HPDE6-E6E7 (cell line): ENCODE data around the gene ESD.
"Not testable (repeated sequence)": the region's sequence is repeated elsewhere in the genome, so short reads cannot be mapped to it uniquely, and the experiment has no call there.

ENCODE experiments used
- DNase-seq: peaks from one replicate; pipeline ENCODE4 v3.0.0; 2011; ENCODE audit warnings: missing footprints; ENCODE audit errors: extremely low spot score

The ESD gene

DNA sequence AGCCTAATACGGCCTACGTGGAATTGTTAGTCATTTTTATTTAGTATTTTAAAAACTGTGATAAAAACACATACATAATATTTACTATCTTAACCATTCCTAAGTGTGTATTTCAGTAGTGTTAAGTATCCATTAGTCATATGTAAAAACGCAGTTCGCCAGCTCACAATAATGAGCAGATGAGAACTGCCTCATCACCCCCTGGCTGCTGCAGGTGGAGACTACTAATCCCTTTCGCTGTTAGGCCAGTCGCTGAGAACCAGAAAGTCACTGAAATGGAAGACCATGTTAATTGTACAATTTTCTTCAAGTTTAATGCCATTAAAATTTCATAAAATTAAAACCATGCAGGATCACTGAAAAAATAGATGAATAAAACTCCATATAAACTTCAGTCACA is 1.6 kb downstream of the ESD start:
- no peak for DNase-seq

DNA sequence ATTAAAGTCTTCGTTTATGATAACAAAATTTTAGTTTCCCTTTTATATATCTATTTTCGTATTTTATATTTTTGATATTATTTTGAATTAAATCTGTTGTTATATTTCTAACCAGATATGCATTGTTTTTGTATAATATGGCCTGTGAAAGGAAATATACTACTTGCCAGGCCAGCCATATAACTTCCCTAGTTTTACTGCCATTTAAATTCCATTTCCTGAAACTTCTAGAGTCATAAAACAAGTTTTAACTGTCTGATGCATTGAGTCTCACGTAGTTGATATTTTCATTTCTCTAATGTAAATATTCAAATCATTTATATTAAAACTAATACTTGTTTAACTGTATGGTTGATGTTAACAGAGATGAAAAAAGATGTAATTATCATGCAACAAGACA is 13.5 kb downstream of the ESD start:
- DNase-seq: no peak

- DNase-seq: no peak
Measured at GRCh38 chr13:46782691-46783090, 14.3 kb downstream of the ESD start.

DNA sequence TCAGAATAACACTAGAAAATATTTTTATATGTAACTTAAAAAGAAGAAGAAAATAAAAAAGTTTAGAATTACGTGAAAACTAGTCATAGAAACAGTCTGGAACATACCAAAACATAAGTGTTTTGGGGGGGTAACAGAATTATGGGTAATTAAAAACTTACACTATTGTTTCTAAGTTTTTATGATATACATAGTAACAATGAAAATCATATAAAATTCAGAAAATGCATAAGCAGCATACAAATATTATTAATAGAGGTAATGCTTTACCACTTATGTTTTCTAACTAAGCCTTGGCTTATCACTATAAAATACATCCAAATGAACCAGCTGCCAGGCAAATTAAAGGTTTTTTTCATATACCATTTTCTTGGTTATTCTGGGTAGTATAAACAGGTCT is 14.9 kb downstream of the ESD start:
- DNase-seq: no peak

GRCh38 chr13:46778890-46779289 is 18.1 kb downstream of the ESD start:
- DNase-seq: no peak

- no peak for DNase-seq
Measured at GRCh38 chr13:46778095-46778494, 18.9 kb downstream of the ESD start.

- no peak for DNase-seq
Measured at GRCh38 chr13:46775385-46776107, 21.4 kb downstream of the ESD start.

DNA sequence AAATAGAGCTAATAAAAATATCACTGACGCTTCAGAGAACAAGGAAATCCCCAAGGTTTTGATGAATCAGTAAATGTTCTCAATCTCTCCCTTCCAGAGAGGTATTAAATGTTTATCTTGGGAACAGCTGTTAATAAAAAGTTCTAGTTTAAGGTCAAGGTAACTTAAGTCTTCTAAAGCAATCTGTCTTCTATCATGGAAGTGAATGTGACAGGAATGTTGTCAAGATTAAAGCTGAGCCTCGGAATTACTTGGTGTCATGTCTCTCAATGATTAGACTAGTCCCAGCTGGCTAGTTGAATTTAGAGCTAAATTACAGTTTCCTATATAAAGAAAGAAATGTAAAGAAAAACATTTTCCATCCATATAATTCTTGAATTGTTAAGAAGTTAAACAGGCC is 23.4 kb downstream of the ESD start:
- DNase-seq: no peak

- DNase-seq: no peak
Measured at GRCh38 chr13:46771693-46772092, 25.3 kb downstream of the ESD start.

- not testable (repeated sequence) for DNase-seq
Measured at GRCh38 chr13:46769925-46770324, 27.0 kb downstream of the ESD start.

- no peak for DNase-seq
Measured at GRCh38 chr13:46761866-46762265, 35.1 kb downstream of the ESD start.

GRCh38 chr13:46761174-46761573 is 35.8 kb downstream of the ESD start:
- no peak for DNase-seq

DNA sequence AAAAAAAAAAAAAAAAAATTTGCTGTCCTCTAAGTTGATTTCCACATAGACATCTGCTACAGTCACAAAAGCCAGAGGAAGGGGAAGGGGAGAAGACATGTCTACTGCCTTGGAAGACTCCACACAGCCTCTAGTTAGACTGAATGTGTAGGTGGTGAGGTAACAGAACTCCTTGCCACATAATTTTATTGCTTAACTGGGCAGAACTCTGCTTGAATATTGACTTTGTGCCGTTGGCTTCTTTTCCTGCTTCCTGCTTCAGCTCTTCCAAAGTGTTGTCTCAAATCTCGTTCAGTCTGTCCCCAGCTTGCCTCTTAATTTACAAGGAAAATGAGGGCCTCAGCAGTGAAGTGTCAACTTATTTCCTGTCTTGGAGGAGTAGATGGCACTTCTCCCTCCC is 37.1 kb downstream of the ESD start:
- DNase-seq: no peak

DNA sequence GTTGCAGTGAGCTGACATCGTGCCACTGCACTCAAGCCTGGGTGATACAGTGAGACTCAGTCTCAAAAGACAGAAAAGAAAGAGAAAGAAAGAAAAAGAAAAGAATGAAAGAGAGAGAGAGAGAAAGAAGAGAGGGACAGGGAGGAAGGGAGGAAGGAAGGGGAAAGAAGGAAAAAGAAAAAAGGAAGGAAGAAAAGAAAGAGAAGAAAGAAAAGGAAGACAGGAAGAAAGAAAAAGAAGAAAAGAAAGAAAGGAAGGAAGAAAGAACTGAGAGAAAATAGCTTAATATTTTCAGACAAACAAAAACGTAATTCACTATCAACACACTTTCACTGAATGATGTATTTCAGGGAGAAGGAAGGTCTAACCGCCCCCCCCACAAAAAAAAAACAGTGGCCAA is 39.3 kb downstream of the ESD start:
- no peak for DNase-seq

DNA sequence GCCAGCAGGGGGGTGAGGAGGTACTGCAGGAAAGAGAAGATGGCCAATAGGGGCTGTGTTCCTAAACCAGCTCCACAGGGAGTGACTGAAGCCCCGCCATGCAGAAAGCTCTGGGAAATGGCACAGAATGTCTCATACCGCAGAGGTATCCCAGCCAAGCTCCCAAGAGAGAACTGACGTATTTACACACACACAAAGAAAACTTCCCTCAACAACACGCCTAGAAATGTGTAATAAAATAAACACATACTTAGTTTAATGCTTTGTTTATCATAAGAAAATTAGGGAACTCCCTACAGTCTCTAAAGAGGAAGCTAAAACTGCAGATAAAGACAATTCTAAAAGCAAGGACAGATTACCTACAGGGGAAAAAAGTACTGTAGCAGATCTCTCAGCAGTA is 40.0 kb downstream of the ESD start:
- DNase-seq: no peak

DNA sequence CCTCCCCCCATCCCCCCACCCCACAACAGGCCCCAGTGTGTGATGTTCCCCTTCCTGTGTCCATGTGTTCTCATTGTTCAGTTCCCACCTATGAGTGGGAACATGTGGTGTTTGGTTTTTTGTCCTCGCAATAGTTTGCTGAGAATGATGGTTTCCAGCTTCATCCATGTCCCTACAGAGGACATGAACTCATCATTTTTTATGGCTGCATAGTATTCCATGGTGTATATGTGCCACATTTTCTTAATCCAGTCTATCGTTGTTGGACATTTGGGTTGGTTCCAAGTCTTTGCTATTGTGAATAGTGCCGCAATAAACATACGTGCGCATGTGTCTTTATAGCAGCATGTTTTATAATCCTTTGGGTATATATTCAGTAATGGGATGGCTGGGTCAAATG is 41.5 kb downstream of the ESD start:
- not testable (repeated sequence) for DNase-seq

DNA sequence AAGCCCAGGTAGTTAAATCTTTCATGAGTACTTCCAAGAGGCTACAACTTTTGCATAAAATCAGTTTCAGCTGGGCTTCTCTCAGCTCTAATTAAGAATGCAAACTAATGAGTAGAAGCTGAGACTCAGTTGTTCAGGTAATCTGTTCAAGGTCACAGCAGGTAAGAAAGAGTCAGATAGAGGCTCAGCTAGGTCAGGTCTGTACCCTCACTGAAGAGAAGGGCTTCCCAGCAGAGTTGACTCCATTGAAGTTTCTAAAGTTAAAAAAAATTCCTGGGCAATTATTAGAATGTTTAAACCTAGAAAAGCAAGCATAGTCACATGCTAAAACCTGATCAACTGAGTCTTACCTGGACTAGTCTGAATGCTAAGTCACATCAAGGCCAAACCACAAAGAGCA is 42.1 kb downstream of the ESD start:
- DNase-seq: no peak

GRCh38 chr13:46753917-46754316 is 43.0 kb downstream of the ESD start:
- no peak for DNase-seq

- no peak for DNase-seq
Measured at GRCh38 chr13:46753137-46753536, 43.8 kb downstream of the ESD start.

DNA sequence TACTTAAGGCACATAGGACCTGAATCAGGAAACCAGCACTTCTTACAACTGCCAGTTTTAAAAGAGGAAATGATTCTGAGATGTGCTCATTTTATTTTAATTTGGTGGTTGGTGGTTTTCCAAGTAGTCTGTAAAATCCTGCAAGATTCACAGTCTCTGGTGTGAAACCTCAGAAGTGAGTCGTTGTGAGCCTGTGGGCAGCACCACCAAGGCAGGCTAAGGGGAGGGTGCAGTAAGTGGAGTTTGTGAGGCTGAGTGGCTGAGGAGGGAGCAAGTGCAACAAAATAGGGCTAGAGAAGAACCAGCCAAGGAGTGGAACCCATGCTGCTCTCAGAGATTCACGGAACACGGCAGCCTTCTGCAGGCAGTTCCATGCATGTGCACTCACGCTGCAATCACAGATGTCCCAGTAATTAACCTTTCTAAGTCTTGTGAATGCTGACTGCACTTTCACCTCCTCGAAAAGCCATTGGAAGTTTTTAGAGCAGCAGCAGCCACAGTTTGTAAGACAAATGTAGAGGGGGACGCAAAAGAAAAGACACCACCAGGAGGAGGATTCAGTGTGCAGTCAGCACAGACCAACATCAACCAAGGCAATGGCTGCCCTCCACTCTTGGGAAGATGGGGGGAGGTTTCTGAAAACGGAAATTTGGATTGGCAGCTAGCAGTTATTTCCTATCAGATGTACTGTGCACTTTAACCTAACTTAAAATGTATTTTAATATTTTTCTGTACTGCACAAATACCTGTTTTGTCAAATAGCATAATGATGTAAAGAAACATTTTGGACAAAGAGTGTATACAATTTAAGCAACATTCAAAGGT is 44.9 kb downstream of the ESD start:
- no peak for DNase-seq

DNA sequence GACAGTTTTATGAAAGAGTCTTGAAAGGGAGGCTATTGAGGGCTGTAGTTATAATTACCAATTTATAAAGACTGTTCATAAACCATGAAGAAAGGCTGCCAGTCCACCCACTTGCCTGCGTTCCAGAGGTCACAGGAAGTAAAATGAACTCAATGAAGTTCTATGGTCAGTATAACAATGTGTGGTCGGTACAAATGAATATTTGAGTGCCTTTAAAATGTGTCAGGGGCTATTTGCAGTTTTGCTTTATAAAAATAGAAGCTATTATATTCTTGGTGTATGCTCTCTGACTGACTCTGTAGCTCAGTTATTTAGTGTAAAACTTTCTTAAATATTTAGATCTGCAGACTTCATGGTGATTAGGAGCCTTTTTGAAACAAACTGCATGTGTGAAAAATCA is 47.0 kb downstream of the ESD start:
- no peak for DNase-seq

DNA sequence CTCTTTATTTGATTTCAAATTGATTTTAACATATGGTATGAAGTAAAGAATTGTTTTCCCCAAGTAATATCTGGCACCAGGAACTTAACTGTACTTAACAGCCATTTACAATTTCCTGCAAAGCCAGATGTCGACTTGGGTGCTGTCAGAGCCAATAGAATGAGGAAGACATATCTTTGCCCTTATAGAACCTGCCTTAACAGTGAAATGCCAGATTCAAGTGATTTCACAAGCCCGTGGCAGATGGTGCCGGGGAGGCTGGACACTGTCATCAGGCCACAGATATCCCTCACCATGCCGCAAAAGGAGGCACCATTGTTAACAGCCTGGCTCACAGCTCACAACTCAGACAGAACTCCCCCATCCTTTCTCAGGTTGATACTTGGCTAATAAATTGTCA is 48.7 kb downstream of the ESD start:
- no peak for DNase-seq

- no peak for DNase-seq
Measured at GRCh38 chr13:46747031-46747820, 49.7 kb downstream of the ESD start.
